GM10248 (cell line): ENCODE data around the gene MYH13.

Source experiments
- CTCF ChIA-PET: fragments of 300-600 bp; sonication (Branson Sonifier 250); formaldehyde crosslinking; extraction: SDS; loops from one replicate; lab custom pipeline; 2021; ENCODE audit warnings: antibody characterized with exemption; lab: Yijun Ruan, JAX
- POLR2A ChIA-PET: fragments of 350-650 bp; sonication (Branson Sonifier 250); formaldehyde crosslinking; extraction: SDS; loops from one replicate; lab custom pipeline; 2020; ENCODE audit warnings: antibody characterized with exemption; lab: Yijun Ruan, JAX
- DNase-seq: peaks from one replicate; pipeline ENCODE4 v3.0.0; 2012; ENCODE audit errors: extremely low spot score
- CTCF ChIP-seq: IDR thresholded peaks from 2 replicates; pipeline ENCODE4 v1.5.1; 2012; ENCODE audit warnings: mild to moderate bottlenecking, low read depth; ENCODE audit errors: extremely low read depth, missing control alignments, control extremely low read depth

Gene MYH13

GRCh38 chr17:10327640-10328039 lies 45.2 kb downstream of the MYH13 start:
- DNase-seq, result peak; percentile 85
- POLR2A ChIA-PET, result no interaction called here
- TF ChIP-seq CTCF, result peak; percentile 86
- CTCF ChIA-PET, result interaction anchor here (0.8 to 12.3 kb wide), 16 partner anchors 9 to 397 kb away, joined by 3 to 213 read pairs (median 5); no protein-coding TSS in a partner anchor

GRCh38 chr17:10325031-10325695 lies 47.6 kb downstream of the MYH13 start:
- no peak for DNase-seq
- no peak for TF ChIP-seq CTCF
- ChIA-PET POLR2A (no interaction called here), CTCF (interaction anchor here (0.8 to 12.3 kb wide), 8 partner anchors 8 to 307 kb away, joined by 3 to 213 read pairs (median 4); no protein-coding TSS in a partner anchor)

- no peak for TF ChIP-seq CTCF
- CTCF ChIA-PET, result interaction anchor here (1.1 to 12.3 kb wide), 3 partner anchors 10 to 295 kb away, joined by 3 to 213 read pairs (median 11); no protein-coding TSS in a partner anchor
- POLR2A ChIA-PET, result no interaction called here
- no peak for DNase-seq
Observed at GRCh38 chr17:10323812-10324610, 48.8 kb downstream of the MYH13 start.

- no peak for TF ChIP-seq CTCF
- DNase-seq, result no peak
- ChIA-PET CTCF (interaction anchor here (1.1 to 2.2 kb wide), 3 partner anchors 7 to 100 kb away, joined by 3 to 10 read pairs (median 9); no protein-coding TSS in a partner anchor), POLR2A (no interaction called here)
Observed at GRCh38 chr17:10318535-10318934, 54.3 kb downstream of the MYH13 start.

GRCh38 chr17:10317543-10317834 lies 55.3 kb downstream of the MYH13 start:
- TF ChIP-seq CTCF, result no peak
- POLR2A ChIA-PET, result no interaction called here
- CTCF ChIA-PET, result interaction anchor here (0.7 to 2.2 kb wide), 11 partner anchors 8 to 101 kb away, joined by 3 to 10 read pairs (median 4); no protein-coding TSS in a partner anchor
- DNase-seq, result no peak

GRCh38 chr17:10316801-10317542 lies 55.8 kb downstream of the MYH13 start:
- peak; percentile 70 for DNase-seq
- CTCF ChIA-PET, result interaction anchor here (0.7 to 2.2 kb wide), 10 partner anchors 8 to 23 kb away, joined by 3 to 10 read pairs (median 4); no protein-coding TSS in a partner anchor
- POLR2A ChIA-PET, result no interaction called here
- peak; percentile 48 for TF ChIP-seq CTCF
